HG02852 (cell line): Measurements from ENCODE around the gene MRPS6.

ENCODE experiments used
- ATAC-seq: cut with Tn5 transposase; IDR thresholded peaks from one replicate; pipeline ENCODE4 v1.9.1; 2021; ENCODE audit warnings: mild to moderate bottlenecking, moderate library complexity; ENCODE audit not compliant: unreplicated experiment

The MRPS6 gene

DNA sequence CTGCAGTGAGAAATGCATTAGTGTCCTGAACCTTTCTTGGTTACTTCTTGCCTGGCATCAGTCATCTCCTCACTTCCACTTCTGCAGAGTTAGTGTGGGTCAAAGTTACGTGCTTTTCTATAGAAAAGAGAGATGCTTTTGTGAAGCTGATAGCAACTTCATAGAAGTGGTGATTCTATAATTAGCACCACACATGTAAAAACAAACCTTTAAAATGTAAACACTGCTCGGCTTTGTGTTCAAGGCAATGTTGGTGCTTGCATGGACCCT lies 57.3 kb downstream of the MRPS6 start:
- no peak for ATAC-seq

DNA sequence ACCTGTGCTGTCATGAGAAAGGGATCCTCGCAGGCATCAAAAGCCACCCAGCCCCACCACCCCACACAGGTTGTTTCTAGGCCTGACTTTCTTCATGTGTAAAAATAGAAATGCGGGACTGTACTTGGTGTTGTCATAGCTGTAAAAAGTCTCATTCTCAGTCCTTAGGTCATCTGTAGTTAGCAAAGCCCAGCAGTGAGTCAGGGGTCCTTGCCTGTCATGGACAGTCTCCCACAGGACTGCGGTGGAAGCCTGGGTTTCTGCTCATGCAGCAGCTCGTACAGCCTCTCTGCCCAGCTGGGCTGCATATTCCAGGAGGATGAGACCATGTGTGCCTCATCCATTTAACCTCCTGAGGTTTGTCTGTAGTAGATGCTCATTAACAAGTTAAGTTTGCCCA lies 58.2 kb downstream of the MRPS6 start:
- no peak for ATAC-seq

DNA sequence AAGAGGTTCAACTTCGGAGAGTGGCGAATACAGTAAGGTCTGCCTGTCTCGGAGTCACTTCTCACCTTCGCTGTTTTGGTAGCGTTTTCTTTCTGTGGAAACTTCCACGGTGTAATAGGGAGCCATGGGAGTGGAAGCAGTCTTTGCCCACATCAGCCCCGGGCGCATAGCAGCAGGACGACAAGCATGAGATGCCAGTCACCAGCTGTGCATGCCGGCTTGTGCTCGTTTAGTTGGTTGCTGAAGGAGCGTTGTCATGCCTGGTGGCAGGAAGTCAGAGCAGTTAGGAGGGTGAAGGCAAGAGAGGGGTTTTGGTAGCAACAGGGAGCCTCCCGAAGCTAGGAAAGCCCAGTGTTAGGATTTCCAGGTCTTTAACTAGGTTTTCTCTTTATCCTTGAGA lies 58.8 kb downstream of the MRPS6 start:
- ATAC-seq, result no peak

DNA sequence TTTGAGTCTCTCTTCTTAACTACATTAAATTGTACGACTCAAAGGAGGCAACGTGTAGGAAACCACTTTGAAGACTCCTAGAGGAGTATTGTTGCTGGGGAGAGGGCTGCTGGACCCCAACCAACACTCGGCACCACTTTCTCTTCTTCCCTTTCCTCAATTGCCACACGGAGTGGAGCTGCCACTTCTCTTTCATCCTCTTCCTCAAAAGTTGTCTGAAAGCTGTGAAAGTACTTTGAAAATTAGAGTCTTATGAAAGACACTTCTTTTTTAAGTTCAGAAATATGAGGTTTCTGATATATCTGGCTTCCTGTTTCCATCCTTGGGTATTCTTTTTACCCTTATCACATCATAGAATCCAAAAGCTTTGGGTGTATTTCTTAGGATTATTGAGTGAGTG lies 59.5 kb downstream of the MRPS6 start:
- ATAC-seq, result no peak

DNA sequence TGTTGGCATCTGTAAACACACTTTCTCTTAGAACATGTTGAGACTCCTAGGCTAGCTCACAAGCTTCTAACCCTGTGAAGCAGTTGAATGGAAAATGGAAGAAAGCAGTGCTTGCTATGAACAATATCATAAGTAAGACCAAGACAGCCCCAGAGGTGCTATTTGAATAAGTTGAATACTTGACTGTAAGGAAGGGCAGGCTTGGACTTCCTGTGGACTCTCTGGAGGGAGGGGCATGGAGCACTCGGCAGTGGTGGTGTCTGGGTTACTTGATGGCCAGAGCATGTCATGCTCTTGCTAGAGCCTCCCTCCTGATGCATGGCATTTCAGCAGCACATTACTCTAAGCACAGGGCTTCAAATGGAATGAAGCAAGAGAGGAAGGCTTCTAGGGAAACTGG lies 60.0 kb downstream of the MRPS6 start:
- ATAC-seq, result no peak

DNA sequence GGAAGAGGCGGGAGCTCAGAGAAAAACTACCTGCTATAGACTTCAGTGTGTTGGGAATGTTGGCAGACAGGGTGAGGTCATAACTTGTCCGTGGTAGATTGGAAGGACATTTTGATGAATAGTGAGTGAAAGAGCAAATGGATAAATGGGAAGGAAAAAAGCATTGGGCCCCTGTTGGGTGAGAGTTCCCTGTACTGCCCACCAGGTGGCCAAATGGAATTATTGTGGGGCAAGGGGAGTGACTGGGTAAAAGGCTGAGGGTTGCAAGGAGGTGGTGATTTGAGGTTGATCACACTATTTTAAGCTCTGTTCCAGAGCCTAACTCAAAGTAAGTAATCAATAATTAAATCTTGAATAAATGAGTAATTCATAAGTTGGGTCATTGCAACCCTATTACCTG lies 60.4 kb downstream of the MRPS6 start:
- ATAC-seq, result no peak

DNA sequence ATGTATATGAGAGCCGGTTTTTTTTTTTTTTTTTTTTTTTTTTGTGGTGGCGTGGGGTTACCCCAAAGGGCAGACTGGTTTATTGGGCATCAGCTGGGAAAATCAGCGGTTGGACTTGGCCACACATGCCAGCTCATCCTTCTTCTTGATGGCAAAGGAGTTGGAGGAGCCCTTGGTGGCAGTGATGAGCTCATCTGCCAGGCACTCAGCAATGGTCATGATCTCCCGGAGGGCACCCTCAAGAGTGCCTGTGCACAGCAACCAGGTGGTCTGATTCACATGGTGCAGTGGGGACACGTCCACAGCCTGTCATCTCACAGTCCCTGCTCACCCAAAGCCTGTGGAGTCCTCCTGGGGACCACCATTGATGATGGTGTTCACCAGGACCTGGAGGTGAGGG lies 62.0 kb downstream of the MRPS6 start:
- no peak for ATAC-seq

DNA sequence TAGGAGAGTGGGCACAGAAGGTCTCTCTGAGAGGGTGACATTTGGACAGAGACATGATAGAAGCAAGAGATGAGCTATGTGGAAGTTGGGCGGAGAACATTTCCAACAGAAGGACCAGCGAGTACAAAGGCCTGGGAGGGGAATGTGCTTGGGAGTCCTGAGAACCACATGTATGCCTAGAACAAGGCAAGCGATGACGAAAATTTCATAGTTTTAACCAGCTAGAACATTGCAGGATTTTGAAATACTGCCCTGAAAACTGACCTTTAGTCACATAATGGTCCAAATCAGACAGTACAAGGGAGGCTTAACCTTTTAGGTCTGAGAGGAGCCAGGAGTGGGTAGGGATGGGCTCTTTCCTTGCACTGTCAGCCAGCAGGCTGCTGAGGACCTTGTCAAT lies 68.0 kb downstream of the MRPS6 start:
- no peak for ATAC-seq

DNA sequence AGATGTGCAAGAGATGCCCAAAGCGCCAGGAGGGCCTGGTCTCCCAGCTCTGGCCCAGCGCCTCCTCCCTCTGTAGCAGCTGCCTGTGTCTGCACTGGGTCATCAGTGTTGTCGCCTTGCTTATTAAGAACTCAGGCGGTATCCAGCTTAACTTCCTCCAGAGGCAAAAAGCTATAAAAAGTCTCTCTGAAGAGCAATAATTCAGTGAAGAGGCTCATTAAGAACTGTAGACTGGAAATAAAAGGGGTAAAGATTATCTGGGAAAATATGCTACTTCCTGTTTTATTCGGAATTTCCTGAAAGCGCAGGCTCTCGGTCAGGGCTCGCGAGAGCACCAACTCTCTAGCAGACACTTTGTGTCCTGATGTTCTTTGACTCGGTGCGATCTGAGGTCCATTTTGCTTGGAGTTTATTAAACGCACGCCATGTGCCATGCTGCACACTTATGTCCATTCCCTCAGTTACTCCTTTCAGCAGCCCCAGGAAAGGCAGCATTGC lies 70.4 kb downstream of the MRPS6 start:
- ATAC-seq, result no peak

DNA sequence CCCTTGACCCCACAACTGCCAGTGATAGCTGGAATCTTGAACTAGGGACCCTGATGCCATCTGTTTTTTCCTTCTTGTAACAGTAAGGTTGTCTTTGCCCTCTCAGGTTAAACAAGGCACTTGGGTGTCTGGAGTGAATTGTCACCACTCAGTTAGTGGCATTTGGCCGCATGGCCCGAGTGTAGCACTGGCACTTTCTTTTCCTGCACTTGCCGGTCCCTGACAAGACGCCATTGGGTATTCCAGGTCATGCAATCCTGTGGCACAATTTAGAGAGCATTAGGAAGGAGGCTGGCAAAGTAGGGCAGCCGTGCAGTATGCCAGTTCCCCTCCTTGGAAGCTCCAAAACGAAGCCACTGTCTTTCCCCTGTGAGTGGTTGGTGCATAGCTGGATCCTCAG lies 70.8 kb downstream of the MRPS6 start:
- ATAC-seq, result no peak

DNA sequence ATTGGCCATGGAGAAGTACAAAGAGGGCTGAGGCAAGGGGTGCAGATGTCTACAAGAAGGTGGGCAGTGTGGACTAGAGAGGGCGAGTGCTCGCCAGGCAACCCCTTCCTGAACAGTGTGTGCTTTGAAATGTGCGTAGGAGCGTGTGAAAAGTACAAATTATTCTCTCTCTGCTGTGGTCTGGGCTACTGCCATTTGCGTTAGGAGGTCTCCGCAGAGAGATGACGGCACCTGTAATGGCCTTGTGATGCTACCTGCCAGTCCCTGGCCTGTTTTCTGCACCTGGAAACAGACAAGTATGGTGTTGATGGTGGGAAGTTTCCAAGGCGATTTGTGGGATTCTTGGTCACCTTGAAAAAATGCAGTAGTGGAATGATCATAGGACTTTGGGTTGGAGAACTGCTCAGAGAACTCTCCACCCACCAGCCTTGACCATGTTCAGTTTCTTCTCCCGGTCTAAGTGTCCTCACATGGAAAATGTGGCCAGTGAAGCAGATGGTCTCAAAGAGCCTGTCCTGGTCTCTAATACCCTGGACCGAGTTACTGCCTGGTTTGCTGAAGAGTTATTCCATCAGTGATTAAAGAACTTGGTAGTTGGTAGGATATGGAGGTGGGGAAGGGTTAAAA lies 74.5 kb downstream of the MRPS6 start:
- no peak for ATAC-seq

DNA sequence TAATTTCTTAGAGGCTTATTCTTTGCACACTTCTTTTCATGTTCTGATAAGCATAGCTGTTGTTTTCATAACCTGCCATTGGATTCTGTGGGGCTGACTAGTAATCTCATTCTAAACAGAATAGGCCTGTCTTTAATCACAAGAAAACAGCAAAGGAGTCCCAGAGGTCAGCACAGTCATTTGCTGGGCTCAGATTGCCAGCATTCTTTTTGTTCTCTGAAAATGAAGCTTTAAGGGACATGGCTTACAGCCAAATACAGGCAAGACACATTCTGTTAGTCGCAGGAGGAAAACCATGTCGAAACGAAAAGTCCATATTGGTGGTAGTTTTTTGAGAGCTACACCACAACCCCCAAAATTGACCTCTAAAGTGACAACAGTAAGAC lies 75.0 kb downstream of the MRPS6 start:
- ATAC-seq, result no peak

DNA sequence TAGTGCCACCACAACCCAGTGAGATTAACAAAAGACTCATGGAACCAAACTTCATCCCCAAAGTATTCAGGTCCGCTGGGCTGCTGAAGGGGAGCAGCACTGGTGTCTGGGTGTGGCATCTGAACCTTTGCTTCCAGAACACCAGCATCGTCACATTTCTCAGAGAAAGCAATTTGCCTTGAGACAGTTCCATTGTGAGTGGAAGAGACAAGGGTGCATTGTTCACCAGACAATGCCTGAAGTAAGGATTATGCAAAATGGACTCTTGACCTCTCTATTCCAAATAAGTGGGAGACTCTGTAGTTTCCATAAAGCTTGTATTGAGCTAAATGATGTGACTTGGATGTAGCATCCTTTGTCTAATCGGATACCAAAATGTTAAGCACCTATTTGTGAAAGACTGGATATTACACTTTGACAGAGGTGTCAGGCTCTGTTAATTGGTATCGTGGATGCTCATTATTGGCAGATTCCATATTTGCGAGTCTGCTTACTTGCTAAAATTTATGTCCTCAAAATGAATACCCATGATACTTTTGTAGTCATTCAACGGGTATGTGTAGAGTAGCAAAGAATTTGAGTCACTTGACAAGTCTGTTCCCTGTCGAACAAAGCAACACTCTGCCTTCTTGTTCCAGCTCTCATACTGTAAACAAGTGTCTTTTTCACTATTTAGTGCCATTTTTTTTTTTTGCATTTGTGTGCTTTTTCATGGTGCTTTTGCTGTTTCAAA lies 75.6 kb downstream of the MRPS6 start:
- ATAC-seq, result no peak

DNA sequence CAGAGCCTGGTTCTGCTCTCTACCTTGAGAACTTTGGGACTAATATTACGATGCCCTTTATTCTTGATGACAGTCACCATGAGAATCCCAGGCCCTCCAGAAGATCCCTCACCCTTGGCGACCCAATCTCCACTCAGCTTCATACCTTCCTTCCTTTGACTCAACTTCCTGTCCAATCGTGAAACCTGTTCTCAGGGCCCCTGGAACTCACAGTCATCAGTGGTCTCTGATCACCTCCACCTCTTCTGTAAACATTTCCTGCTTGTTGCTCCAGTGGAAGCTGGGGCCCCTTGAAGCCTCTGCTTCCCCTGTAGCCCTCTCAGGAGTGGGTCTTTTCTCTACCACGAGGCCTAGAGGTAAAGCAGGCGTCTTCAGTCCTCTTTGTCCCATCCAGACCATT lies 79.1 kb downstream of the MRPS6 start:
- ATAC-seq, result no peak

DNA sequence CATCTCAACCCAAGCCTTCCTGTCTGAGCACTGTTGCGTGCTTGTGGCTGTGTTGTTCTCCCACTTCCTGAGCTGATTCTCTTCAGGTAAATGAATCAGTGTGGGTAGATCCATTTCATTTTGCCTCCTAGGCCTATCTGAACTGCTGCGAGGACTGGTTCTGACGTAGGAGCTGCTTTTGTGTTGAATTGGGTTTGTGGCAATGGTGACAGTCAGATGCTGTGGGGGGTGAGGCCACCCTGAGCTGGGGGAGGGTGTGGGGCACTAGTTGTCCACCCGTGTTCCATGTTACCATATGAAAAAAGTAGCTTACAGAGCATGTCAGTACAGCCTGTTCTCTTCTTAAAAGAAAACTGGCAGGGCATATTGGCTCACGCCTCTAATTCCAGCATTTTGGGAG lies 81.5 kb downstream of the MRPS6 start:
- ATAC-seq, result no peak

DNA sequence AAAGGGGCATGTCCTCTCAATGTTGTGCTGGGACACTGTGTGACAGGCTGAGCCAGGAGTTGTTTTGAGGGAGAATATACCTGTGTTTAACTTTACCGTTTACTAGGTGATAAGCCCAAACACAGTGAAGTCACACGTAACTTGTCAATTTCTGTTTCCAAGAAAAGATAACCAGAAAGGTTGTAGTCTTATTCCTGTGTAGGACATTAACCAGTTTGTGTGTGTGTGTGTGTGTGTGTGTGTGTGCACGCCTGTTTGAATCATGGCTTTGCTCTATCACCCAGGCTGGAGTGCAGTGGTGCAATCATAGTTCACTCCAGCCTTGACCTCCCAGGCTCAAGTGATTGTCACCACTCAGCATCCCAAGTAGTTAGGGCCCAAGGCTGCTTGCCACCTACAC lies 83.6 kb downstream of the MRPS6 start:
- no peak for ATAC-seq

DNA sequence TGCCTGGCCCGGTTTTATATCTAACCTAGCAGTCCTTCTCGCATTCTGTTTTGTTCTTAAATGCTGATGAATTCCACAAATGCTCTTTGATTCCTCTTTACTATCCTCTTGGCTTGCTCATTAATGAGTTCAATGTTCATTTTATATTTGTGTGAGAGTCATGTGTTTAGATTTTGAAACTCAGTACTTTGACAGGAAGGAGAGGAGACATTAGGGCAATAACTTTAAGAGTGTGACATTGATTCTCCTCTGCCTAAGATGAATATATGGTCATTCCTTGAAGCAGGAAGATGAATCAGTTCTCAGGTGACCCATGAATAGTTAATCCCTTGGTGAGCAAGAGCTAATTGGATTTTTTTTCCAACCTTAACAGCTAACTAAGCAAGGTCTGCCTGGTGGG lies 84.1 kb downstream of the MRPS6 start:
- no peak for ATAC-seq

DNA sequence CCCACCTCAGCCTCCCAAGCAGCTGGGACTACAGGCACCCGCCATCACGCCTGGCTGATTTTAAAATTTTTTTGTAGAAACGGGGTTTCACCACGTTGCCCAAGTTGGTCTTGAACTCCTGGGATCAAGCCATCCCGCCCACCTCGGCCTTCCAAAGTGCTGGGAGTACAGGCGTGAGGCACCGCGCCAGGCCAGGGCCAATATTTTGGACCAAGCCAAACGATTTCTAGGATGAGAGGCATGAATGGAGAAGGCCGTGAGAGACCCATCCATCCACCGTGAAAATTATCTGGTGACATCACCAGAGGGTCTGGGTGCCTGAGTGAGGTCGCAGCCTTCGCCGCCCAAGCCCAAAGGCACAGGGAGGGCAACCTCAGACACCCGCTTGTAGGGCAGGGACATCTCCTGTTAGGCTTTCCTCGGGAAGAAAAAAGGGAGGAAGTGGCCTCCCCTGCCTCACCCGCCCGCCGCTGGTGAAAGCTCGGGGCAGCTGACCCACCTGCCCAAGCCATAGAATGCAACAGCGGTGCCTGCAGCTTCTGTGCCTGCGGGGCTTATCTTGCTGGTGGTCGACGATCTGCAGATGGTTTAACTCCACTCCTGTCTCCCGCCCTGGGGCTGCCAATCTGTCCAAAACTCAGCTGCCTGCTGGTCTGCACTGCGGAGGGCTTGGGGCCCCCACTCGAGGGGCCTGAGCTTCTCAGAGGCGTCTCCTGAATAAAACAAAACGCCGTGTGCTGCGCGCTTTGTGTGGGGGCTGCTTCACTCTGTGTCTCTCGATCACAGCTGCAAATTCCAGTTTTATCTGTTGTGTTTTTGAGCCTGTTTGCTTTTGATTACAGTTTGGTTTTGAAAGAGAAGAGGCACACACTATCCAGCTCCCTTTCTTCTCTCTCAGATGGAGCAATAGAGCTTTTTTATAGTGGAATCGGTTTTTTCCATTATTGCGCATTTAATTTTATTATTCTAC lies 85.8 kb downstream of the MRPS6 start:
- ATAC-seq, result no peak

DNA sequence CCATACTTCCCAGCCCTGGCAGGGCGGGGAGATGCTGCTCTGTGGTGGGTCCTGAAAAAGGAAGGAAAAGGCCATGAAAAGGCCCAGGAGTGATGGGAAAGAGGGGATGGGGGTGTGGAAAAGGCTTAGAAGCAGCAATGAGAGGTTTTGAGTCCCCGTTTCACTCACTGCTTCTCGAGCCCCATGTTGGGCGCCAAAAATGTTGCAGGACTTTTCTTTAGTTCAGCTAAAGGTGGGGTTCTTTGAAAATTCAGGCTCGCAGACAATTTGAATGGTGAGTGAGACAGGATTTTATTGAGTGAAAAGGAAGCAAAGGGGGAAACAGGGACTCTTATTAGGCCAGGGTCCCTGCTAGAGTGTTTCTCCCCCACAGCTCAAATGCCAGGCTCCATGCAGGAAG lies 93.1 kb downstream of the MRPS6 start:
- no peak for ATAC-seq

DNA sequence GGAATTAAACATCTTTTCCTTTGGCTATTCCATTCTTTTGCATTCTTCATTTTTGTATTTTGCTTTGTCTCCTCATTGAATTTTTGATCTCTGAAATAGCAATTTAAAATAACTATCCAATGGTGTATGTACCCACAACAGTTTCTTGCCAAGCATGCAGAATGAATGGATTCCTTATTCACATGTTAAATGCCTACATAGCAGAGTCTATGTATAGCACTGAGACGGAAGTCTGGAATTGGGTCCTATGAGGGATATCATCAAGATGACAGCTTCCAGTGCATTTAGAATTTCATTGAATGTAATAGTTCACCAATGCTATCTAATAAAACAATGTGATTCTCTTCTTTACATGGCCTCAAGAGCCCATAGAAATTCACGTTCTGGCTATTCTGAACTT lies 97.5 kb downstream of the MRPS6 start:
- ATAC-seq, result no peak

DNA sequence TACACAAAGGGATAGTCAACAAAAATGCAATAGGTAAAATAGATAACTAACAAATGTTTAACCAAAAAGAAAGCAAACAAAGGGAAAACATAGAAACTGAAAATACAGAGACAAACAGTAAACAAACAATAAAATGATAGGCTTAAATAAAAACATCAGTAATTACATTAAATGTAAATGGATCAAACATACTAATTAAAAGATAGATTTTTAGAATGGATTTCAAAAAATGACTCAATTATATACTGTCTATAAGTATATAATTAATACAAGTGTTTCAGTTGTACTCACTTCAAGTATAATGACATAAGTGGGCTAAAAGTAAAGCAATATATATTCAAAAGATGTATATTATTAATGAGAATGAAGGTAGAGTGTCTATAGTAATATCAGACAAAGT lies 101.1 kb downstream of the MRPS6 start:
- no peak for ATAC-seq

DNA sequence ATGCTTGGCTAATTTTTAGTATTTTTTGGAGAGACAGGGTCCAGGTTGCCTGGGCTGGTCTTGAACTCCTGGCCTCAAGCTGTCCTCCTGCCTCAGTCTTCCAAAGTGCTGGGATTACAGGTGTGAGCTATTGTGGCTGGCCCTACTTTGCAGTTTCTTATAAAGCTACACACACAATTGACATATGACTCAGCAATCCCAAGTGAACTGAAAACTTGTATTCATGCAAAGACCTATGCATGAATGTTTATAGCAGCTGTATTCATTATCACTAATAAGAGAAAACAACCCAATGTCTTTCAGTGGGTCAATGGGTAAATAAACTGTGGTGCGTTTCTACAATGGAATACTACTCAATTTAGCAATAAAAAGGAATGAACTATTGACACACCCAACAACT lies 103.1 kb downstream of the MRPS6 start:
- ATAC-seq, result no peak
